Gastrocnemius medialis (tissue), 4 donors: Measurements from ENCODE around the gene FRAS1.

Source experiments
- POLR2A ChIP-seq, 2 donors: fragments of 450-650 bp; IDR thresholded peaks; one replicate each; pipeline ENCODE4 v1.6.1; 2017; ENCODE audit warnings: antibody characterized with exemption in 2 of 2, mild to moderate bottlenecking in 2 of 2, moderate library complexity in 2 of 2
- TF ChIP-seq, protein P1 (sequence below), 5 experiments: fragments of 450-650 bp in 3 of 5; fragments of 200-600 bp in 2 of 5; sonication (generic) in 2 of 5; IDR thresholded peaks in 4 of 5; conservative IDR thresholded peaks in 1 of 5; 1 replicate in 4 of 5; 2 replicates in 1 of 5; pipeline ENCODE4 v1.5.1; 2016 to 2019; ENCODE audit warnings: antibody characterized with exemption in 5 of 5, mild to moderate bottlenecking in 3 of 5, moderate library complexity in 3 of 5

DNA sequence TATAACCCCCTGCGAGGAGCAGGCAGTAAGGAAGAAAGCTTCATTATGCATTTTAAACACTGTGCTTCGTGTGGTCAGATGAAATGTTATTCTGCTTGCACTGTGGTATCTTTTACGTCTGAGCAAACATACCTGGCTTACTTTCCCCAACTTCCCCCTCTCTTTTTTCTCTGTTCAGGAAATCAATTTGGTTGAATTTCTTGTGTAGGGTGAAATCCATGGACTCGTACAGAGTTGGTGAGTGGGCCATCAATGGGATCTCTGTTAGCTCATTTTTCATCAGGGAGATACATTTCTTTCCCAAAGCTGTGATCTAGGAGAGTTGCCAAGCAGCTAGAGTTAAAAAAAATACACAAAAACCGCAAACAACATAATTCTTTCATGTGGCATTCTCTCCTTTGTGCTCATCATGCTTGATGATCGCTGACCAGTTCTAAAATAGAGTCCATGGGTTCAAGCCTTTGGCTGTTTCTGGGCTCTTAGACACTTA, 98.5 kb downstream of the FRAS1 start:
- TF ChIP-seq, protein P1, sequence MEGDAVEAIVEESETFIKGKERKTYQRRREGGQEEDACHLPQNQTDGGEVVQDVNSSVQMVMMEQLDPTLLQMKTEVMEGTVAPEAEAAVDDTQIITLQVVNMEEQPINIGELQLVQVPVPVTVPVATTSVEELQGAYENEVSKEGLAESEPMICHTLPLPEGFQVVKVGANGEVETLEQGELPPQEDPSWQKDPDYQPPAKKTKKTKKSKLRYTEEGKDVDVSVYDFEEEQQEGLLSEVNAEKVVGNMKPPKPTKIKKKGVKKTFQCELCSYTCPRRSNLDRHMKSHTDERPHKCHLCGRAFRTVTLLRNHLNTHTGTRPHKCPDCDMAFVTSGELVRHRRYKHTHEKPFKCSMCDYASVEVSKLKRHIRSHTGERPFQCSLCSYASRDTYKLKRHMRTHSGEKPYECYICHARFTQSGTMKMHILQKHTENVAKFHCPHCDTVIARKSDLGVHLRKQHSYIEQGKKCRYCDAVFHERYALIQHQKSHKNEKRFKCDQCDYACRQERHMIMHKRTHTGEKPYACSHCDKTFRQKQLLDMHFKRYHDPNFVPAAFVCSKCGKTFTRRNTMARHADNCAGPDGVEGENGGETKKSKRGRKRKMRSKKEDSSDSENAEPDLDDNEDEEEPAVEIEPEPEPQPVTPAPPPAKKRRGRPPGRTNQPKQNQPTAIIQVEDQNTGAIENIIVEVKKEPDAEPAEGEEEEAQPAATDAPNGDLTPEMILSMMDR (IDR thresholded peaks at IDR 0.05 in 4 of 5, conservative IDR thresholded peaks at IDR 0.05 in 1 of 5), result no peak
- no peak for TF ChIP-seq POLR2A (IDR thresholded peaks at IDR 0.05)
